ENCODE data around the gene SLC3A2.
"Not testable (repeated sequence)": the region's sequence is repeated elsewhere in the genome, so short reads cannot be mapped to it uniquely, and the experiment has no call there.

The SLC3A2 gene

GRCh38 chr11:62880803-62881578 is at the start of gene SLC3A2:
TSS of gene SLC3A2 (plus strand) at chr11:62880896. CDS start at chr11:62881024, 128 bp downstream.
- in situ Hi-C loops (cut with HindIII; ENCODE audit: low sequenced_read_pairs) = no loop called here

DNA sequence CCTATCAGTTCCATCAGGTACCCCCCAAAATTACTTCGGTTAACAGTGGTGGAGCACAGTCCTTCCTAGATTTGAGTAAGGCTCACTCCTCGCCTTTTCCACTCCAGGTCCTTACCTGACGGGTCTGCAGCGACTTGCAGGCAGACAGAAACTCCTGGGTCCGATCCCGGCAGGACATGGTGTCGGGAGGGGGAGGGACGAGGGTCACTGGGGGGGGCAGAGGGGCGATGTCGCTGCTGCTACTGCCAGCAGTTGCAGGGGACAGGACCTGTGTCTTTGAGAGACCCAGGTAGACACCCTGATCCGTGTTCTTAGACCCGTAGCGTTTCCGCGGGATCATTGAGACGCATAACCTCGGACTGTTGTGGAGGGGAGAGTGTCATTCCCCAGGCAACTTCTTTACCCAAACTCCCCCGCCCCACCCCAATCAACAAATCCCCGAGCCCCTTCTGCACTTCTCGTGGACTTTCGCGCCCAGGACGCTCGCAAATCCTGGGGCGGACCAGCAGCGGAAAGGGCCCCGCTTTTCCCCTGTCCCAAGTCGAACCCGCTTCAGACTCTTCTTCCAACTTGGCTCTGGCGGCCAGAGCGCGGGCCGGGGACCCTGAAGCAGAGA is 49.7 kb upstream of the SLC3A2 start:
- in situ Hi-C loops (cut with HindIII; ENCODE audit: low sequenced_read_pairs) = no loop called here

DNA sequence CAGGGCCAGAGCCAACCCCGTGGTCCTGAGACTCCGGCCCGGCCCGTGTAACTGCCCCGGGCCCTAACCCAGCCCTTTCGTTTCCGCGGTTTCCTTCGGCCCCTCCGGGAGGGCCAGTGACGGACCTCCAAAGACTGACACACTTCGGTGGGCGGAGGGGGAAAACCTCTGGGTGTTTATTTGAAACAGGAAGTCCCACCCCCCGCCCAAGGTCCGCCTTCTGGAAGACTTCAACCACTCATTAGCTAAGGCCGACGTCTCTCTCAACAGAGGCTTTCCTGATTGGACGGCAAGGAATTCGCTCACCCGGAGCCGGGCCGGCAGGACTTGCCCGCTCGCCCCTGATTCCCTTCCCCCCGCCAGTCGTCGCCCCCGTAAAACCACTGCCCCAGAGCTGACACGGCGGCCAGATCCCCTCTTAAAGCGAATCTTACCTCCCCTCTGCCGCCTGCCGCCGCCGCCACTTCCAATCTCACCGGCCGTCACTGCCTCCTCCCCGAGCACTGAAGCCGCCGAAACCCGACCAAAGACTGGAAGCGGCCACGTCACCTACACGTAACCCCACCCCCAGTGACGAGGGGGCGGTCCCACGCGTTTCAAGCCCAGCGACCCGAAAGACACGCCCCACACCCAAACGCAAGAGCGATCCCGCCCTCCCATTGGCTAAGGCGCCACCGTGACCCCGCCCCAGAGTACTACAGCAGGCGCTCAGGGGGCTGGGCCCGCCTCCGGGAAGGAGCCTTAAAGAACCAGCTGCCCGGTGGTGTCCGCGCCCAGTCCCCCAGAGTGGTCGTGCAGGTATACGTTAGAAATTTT is 49.0 kb upstream of the SLC3A2 start, which contains the start of gene STX5:
TSS of gene STX5 (minus strand) at position 532 of the 816 bp plus-strand sequence. CDS start 808 bp downstream, outside the sequence.
- in situ Hi-C loops (cut with HindIII; ENCODE audit: low sequenced_read_pairs) = no loop called here

- in situ Hi-C loops (cut with HindIII; ENCODE audit: low sequenced_read_pairs) = no loop called here
Observed at GRCh38 chr11:62832336-62833234, 48.1 kb upstream of the SLC3A2 start, which contains the start of gene TEX54. TSS of gene TEX54 (minus strand) at chr11:62832841.

GRCh38 chr11:62835336-62835735 is 45.4 kb upstream of the SLC3A2 start:
- in situ Hi-C loops (cut with HindIII; ENCODE audit: low sequenced_read_pairs) = no loop called here

DNA sequence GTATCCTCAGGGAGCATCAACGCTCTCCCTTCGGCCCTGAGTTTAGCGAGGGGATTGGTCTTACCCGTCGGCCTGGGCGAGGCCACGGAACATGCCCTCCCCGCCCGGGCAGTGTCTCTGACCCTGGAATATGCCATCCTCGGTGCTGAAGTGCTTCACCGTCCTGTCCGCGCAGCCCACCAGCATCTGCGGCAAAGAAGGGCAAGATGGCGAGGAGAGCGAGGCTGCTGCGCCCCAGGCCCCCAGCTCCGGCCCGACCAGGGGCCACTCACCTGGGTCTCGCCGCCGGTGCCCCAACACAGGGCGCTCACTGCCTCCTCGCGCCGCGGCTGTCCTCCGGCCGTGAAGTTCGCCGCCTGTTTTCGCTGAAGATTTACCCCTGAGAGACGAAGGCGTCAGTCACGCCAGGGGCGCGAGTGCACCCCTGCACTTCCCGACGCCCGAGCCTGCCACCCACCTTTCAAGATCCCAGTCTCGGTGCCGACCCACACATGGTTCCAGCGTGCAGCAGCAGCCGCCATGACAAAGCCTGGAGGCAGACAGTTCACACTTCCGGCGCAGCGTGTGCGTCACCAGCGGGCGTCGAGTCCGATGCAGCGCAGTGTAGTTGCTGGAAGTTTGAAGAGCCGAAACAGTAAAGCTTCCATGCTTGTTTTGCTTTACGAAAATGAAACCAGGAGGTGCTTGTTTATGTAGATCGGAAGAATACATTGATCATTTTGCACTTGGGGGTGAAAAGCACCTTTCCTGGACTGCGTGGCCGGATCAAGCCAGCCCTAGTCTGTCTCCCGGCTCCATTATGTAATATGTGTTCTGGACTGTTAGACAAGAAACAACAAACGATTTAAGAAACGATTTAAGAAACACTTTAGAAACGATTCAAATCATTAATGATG is 41.4 kb upstream of the SLC3A2 start, which contains the start of gene WDR74:
TSS of gene WDR74 (minus strand) at position 541 of the 896 bp plus-strand sequence. CDS start at position 521, 20 bp downstream.
- in situ Hi-C loops (cut with HindIII; ENCODE audit: low sequenced_read_pairs) = no loop called here

GRCh38 chr11:62840721-62841360 is 39.9 kb upstream of the SLC3A2 start:
- in situ Hi-C loops (cut with HindIII; ENCODE audit: low sequenced_read_pairs) = not testable (repeated sequence)

DNA sequence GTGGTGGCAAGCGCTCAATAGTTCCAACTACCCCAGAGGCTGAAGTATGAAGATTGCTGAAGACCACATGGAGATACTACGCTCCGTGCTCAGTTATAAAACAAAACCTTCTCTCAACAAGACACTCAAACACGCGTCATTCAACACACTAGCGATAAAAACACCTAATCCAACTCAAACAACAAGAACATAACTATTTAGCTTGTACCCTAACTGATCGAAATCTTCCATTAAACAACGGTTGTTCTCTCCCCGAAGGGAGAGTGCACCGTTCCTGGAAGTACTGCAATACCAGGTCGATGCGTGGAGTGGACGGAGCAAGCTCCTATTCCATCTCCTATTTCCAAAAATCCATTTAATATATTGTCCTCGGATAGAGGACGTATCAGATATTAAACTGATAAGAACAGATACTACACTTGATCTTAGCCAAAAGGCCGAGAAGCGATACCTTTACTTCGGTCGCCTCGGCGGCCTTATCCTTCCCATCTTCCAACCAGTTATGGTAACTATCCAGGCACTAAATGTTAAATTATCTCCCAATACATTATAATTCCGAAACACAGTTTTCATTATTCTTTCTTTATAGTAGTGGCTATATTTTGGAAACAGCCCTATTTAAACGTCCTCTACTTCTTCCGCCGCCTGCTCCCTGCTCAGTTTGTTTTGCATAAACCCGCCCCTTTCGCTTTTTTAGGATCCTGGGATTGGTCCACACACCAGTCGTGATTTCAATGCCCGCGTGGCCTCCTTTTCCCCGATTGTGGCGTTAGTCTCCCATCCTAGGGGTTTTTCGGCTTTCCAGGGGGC is 39.1 kb upstream of the SLC3A2 start:
- in situ Hi-C loops (cut with HindIII; ENCODE audit: low sequenced_read_pairs) = no loop called here

DNA sequence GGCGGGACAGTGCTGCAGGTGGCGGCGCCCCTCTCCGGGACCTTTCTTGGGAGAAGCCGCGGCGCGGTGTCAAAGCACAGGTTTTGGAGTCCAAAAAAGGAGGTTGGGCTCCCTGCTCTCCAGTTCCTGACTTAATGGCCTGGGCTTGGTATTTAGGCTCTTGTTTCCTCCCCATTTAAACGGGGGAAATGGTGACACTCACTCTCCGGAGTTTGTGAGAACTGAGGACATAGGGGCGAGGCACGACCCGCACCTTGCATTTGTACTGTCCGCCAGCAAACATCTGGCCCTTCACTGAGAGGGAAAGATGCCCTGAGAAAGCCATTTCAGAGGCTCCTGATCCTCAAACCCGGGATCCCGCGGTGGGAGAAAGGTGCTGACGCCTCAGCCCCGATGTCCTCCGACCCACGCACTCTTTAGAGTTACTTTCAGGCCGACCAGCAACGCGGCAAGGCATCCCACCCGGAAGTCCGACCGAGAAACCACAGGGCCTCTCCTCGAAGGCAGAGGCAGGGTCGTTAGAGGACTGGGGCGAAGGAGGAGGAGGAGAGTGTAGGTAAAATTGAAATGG is 38.4 kb upstream of the SLC3A2 start:
- in situ Hi-C loops (cut with HindIII; ENCODE audit: low sequenced_read_pairs) = no loop called here

DNA sequence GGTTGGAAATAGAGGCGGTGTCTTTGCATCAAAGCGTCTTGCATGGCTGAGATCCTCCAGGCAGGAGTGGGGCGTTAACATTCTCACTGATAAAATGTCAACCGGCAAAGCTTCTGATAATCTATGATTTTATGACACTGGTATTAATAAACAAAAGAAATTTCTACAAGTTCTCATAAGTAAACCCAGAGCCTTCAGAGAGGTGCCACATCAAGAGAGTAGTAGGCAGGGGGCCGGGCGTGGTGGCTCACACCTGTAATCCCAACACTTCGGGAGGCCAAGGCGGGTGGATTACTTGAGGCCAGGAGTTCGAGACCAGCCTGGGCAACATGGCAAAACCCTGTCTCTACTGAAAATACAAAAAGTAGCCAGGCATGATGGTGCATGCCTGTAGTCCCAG is 37.8 kb upstream of the SLC3A2 start:
- in situ Hi-C loops (cut with HindIII; ENCODE audit: low sequenced_read_pairs) = not testable (repeated sequence)

- in situ Hi-C loops (cut with HindIII; ENCODE audit: low sequenced_read_pairs) = no loop called here
Observed at GRCh38 chr11:62843466-62843865, 37.2 kb upstream of the SLC3A2 start.

DNA sequence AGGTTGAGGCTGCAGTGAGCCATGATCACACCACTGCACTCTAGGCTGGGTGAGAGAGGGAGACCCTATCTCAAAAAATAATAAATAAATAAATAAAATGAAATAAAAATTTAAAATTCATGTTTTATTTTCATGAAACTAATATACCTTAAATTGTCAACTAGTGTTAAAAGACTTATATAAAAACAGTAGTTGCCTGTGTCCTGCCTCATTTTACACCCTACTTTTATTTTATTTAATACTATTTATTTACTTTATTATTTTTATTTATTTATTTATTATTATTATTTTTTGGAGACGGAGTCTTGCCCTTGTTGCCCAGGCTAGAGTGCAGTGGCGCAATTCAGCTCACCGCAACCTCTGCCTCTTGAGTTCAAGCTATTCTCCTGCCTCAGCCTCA is 36.5 kb upstream of the SLC3A2 start:
- in situ Hi-C loops (cut with HindIII; ENCODE audit: low sequenced_read_pairs) = no loop called here

- in situ Hi-C loops (cut with HindIII; ENCODE audit: low sequenced_read_pairs) = no loop called here
Observed at GRCh38 chr11:62846177-62846576, 34.5 kb upstream of the SLC3A2 start.

DNA sequence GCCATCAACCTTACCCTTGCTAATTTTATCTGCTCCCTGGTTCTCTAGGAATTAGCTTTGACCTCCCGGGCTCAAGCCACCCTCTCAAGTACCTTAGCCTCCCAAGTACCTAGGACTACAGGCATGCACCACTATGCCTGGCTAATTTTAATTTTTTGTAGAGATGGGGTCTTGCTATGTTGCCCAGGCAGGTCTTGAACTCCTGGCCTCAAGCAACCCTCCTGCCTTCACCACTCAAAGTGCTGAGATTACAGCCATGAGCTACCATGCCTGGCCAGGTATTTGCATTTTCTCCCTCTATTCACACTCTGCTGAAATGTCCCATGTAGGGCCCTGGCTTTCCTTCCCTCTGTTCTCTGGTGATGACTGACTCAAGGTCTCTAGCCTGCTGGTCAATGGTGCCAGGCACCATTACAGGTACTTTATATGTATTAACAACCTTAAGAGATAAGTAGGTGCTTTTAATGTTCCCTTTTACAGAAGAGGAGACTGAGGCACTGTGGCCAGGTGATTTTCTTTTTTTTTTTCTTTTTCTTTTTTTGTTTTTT is 32.9 kb upstream of the SLC3A2 start:
- in situ Hi-C loops (cut with HindIII; ENCODE audit: low sequenced_read_pairs) = no loop called here

DNA sequence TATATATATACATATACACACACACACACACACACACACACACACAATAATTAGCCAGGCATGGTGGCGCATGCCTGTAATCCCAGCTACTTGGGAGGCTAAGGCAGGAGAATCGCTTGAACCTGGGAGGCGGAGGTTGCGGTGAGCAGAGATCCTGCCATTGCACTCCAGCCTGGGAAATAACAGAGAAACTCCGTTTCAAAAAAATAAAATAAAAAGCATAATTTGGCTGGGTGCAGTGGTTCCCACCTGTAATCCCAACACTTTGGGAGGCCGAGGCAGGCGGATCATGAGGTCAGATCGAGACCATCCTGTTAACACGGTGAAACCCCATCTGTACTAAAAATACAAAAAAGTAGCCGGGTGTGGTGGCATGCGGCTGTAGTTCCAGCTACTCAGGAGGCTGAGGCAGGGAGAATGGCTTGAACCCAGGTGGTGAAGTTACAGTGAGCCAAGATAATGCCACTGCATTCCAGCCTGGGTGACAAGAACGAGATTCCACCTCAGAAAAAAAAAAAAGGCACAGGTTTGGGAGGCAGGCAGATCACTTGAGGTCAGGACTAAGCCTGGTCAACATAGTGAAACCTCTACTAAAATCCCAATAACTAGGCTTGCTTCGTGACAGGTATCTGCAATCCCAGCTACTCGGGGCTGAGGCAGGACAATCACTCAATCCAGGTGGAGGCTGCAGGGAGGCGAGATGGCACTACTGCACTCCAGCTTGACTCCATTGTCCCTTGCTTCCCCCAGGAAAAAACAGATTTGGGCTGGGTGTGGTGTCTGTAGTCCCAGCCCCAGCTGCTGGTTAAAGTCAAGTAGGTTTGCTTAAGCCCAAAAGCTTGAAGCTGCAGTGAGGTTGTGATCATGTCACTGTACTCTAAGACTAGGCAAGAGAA is 29.5 kb upstream of the SLC3A2 start:
- in situ Hi-C loops (cut with HindIII; ENCODE audit: low sequenced_read_pairs) = no loop called here

GRCh38 chr11:62851807-62852522 is 28.7 kb upstream of the SLC3A2 start:
- in situ Hi-C loops (cut with HindIII; ENCODE audit: low sequenced_read_pairs) = no loop called here

Measured in DLD1 (cell line).